CD4-positive, alpha-beta T cell treated with Interleukin-2 at 100 ng/mL for 4 hours (primary cell): ENCODE measurements around the gene CLEC2L.
"Not testable (repeated sequence)": the region's sequence is repeated elsewhere in the genome, so short reads cannot be mapped to it uniquely, and the experiment has no call there.

ENCODE experiments used
- DNase-seq: peaks from one replicate; pipeline ENCODE4 v3.0.0-alpha.2; 2020; ENCODE audit warnings: low spot score

The CLEC2L gene

DNA sequence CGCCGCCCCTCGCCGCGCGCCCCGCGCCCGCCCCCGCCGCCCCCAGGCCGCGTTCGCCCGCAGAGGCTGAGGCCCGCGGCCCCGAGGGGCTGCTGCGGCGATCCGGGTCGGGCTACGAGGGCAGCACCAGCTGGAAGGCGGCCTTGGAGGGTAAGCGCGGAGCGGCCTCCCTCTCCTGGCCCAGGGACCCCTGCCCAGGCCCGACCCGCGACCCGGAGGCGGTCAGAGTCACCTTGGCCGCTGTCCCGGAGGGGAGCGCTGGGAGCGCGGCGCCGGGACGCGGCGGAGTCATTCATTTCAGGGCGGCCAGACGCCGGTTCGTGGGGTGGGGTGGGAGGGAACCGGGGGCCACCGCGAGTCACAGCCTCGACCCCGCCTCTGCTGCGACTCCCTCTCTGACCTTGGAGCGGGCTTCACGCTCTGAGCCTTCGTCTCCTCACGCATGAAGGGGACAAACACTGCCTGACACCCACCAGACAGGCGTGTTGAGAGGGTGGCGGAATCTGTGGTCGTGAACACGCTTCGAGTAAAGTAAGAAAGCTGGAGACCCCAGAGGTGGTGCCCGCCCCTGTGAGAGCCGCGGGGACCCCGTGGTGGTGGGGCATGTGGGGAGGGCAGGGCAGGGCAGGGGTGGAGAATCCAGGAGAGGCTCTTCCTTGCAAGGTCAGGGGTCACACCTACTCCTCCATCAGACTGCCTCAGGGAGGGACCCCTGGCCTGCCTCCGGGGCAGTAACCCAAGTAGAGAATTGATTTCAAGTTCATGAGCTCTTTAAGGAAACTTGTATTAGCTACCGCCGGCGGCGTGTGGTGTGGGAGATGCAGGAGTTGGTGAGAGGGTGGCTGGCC lies 707 bp downstream of the CLEC2L start:
- DNase-seq, result no peak

DNA sequence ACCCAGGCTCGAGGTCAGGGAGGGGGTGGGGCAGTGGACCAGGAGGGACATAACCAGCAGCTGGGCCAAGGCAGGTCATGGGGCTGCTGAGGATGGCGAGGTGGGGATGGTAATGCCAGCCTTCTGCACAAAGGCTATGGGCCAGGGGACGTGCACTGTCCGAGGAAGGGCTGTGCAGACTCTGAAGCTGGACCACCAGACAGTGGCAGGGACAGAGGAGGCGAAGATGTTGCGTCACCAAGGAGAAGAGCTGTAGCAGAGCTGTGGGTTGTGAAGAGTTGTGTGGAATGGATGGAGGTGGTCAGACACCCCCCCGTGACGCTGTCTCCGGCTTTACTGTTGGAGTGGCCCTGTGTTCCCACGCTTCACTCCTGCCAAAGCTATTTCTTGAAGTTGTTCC lies 1.8 kb downstream of the CLEC2L start:
- DNase-seq, result no peak

DNA sequence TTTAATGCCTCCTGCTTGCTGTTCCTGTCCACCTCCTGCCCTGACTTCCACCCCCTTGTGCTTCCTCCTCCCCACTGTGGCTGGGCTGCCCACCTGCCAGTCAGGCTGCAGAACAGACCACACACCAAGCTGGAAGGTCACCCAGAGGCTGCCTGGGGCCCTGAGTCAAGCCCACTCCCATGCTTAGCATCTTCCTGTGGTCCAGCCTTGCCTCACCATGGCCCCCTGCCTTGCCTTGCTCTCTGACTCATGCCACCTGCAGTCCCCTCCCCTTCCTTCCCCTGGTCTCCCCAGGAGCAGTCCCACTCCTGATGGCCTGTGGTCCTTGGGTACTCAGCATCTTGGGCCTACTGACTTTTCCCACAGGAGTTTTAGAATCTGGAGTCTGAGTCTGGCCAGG lies 2.3 kb downstream of the CLEC2L start:
- DNase-seq, result no peak

DNA sequence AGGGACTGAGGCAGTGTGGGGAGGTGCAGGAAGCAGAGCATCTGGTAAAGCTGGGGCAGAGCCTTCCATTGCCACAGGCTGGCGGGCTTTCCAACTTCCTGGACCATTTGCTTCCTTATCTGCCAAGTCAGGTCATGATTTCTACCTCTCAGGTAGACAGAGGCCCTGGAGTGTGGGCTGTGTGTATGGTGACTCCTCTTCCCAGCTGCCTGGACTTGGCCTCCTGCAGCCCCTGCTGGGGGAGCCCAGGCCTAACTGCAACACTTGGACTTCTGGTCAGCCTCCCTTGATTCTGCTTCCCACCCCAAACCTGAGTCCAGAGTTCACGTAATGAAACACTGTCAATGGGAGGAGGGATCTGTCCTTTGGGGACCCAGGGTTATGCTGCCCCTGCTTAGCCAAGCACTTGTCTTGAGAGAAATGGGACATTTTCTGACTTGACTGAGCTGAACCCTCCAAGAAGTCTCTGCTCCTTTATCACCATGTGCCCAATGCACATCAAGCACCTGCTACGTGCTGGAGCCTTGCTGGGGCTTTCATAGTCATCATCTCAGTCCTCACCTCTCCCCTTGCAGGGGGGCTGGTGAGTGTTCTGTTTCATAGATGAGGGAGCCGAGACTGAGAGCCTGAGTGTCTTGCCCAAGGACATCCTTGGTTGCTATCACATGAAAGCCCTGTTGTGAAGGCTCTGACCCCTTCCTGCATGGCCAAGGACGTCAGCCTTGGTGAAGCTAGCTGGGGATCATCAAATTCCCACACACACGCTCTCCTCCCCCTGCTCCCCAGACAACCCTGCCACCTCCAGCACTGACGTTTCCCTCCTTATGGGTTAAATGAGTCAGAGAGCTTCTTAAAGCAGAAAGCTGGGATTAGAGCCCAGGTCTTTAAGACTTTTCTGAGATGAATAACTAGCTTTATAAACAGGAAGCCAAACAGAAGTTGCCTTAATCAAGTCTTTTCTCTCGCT lies 3.4 kb downstream of the CLEC2L start:
- no peak for DNase-seq

DNA sequence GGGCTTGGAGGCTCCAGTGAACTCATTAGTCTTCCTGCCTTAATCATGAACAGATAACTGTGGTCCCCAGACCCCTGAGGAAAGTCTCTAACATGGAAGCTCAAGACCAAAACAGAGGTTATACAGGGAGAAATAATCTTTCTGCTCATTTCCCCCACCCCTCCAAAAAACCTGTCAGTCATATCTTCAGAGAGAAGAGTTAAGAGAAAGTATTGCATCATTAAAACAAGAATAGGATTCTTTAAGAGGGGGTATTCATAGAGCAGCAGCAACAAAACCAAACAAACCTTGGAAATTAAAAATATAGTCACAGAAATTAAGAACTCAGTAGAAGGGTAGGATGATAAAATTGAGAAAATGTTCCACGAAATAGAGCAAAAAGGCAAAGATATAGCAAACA lies 7.6 kb downstream of the CLEC2L start:
- DNase-seq, result no peak

DNA sequence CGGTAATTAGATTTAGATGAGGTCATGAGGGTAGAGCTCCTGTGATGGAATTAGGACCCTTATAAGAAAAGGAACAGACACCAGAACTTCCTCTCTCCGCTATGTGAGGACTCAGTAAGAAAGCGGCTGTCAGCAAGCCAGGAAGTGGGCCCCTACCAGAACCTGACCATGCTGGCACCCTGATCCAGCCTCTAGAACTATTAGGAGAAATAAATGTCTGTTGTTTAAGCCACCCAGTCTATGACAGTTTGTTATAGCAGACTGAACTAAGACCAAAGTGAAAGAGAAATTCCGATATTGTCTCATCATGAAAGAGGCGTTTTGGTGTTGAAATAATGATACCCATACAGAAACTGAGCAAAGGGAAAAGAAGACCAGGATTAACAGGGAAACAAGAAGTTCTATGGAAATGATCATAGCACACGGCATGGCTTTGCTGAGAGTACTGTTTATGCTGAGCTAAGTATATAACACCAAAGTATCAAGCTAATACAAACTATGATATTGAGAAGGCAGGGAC lies 9.2 kb downstream of the CLEC2L start:
- no peak for DNase-seq

DNA sequence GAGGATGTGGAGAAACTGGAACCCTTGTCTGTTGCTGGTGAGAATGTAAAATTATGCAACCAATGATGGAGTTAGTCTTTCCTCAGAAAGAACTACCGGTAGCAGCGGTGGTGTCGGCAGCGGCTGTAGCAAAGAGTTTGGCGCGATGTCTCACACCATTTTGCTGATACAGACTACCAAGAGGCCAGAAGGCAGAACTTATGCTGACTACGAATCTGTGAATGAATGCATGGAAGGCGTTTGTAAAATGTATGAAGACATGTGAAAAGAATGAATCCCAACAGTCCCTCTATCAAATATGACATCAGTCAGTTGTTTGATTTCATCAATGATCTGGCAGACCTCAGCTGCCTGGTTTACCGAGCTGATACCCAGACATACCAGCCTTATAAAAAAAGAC lies 10.6 kb downstream of the CLEC2L start:
- no peak for DNase-seq

DNA sequence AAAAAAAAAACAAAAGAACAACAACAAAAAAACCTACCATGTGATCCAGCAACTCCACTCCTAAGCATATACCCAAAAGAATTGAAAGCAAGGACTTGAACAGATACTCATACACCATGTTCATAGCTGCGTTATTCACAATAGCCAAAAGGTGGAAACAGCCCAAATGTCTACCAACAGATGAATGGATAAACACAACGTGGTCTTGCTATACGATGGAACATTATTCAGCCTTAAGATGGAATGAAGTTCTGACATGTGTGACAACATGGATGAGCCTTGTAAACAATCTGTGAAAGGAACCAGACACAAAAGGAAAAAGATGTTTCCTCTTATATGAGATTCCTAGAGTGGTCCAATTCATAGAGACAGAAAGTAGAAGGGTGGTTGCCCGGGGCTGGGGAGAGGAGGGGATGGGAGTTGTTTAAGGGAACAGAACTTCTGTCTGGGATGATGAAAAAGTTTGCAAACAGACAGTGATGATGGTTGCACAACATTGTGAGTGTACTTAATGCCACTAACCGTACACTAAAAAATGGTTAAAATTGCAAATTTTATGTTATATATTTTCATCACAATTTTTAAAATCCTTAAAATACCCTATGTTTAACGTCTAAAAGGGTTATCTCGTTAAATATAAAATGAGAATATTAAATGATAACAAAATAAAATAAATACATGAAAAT lies 11.6 kb downstream of the CLEC2L start:
- DNase-seq, result no peak

DNA sequence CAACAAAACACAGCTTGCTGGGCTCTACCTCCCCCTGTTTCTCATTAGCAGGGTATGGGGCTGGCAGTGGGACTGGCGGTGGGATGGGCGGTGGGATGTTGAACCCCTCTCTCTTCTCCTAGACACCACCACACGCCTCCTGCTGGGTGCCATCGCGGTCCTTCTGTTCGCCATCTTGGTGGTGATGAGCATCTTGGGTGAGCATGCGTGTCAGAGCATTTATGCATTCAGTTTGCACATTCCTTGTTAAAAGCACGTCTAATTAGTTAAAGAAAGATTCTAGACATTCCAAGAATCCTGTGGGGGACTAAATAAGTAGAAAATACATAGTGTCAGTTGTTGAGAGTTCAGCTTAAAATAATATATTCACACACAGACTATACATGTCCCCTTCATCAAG lies 12.7 kb downstream of the CLEC2L start:
- no peak for DNase-seq

DNA sequence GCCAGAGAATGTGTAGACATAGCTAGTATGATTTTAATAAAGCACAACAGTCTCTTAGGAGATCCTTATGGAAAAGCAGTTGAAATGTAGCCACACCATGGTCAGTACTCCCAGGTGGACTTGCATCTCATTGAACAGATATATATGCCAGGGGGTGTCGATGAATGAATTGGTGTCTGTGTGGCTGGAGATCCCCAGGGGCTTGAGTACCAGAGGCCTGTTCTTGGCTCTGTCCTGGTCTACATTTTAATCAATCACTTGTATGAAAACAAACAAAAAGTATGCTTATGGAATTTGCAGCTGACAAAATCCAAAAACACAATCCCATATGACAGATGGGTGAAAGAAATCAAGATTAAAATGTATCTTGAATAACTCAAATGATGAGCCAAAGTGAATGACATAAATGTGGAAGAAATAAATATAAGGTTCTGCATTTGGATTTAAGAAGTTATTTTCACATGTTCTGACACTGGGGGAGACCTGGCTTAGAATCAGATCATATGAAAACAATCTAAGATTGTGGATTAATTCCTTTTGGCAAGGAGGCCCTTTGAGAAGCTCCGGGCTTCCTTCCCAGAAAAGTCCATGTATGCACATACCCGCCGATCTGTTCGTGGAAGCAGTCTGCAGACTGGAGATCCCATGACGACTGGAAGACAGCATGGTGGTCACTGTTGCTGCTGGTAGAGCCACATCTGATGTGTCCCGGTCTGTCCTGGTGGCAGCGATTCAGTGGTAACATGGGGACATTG lies 15.6 kb downstream of the CLEC2L start:
- no peak for DNase-seq

DNA sequence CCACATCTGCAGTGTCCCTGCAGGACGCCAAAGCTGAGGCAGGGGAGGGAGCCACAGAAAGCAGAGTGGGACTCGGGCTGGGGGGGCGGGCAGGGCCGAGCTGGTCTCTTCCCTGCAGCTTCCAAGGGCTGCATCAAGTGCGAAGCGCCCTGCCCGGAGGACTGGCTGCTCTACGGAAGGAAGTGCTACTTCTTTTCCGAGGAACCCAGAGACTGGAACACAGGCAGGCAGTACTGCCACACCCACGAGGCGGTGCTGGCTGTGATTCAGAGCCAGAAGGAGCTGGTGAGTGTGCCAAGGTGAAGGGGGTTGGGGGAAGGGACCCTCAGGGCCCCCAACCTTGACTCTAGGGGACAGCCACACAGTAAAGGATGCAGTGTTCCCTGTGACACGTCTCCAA lies 16.7 kb downstream of the CLEC2L start:
- no peak for DNase-seq

DNA sequence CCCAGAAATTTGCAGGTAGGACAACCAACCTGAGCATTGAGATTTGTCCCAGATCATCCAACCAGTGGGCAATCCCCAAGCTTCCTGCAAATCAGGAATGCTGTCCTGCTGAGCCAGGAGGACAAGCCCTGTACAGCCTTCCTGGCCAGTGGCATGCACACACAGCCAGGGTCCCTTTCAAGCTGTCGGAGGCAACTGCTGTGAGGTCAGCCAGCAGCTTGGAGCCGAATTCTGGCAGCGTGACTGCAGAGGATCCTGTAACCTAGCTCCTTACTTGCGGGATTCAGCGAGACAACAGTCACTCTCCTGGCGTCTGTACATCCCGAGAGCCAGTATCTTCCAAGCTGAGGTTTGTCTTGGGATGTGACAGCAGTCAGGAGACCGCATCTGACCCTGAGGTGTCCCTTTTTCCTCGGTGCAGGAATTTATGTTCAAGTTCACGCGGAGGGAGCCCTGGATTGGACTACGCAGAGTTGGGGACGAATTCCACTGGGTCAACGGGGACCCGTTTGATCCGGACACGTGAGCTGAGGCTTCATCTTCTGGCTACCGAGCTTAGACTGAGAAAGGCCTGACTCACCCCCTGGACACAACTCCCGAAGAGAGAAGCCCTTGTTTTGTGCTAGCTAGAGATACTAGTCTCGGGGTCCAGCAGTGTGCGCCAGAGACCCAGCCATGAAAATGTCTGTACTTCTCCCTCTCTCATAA lies 18.3 kb downstream of the CLEC2L start:
- no peak for DNase-seq

DNA sequence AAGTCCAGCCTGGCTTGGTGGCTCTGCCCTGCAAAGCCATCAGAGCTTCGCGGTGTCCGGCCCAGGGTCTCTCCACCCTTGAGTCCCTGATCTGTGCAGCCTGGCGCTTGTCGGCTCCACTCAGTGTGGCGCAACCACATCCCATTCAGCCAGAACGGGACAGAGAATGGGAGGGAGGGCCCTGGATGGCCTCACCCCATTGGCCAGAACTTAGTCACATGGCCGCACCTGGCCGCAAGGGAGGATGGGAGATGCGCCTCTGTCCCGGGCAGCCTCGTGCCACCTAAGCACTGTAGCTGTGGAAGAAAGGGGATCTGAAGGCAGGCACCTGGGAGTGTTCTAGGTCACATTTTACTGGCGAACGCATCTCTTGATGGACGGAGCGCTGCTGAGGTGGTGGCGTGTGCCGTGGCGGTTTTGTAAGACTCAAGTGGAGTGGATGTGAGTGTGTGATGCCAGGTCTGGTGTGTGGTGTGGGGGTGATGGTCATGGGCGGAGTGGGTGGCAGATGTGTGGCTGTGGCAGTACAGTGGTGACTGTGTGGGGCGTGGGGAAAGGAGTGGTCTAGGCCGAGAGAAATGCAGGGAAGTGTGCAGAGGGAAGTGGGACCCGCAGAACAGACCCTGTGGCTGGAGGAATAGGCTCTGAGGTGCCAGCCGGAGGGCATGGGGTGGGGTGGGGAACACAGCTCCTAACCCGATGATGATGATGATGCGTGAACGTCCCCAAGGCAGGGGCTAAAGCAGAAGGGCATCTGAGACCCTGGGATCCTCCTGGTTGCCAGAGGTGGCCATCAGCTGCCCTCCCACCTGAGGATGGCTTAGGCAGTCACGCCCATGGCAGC lies 19.0 kb downstream of the CLEC2L start:
- DNase-seq, result no peak

DNA sequence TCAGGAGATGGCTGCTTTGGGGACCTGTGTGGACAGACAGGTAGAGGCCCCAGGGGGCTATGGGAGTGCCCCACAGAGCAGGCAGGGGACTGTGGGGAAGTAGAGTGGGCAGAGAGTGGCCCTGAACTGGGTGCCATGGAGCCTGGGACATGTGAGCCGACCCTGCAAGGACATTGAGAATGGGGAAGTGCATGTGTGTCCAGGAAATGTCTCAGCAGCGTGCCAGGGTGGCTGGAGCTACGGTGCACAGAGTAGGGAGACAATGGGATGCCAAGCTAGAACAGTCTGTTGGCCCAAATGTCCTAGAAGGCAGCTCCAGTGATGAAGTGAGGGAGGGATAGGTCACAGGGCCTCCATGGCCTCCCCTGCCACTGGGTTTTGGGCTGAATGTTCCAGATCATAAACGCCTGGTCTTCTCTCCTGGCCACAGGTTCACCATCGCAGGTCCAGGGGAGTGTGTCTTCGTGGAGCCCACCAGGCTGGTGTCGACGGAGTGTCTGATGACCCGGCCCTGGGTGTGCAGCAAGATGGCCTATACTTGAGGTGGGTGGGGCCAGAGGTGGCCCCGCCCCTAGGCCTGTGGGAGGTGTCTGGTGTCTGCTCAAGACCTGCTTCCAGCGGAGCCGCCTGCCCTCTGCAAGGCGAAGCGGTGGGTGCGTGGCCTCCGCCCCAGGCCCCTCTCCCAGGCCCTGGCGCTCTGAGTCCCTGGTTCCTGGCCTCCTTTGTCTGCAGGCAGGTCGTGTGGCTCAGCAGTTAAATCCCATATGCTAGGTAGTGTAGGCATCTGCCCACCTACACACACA lies 20.5 kb downstream of the CLEC2L start:
- DNase-seq, result no peak

DNA sequence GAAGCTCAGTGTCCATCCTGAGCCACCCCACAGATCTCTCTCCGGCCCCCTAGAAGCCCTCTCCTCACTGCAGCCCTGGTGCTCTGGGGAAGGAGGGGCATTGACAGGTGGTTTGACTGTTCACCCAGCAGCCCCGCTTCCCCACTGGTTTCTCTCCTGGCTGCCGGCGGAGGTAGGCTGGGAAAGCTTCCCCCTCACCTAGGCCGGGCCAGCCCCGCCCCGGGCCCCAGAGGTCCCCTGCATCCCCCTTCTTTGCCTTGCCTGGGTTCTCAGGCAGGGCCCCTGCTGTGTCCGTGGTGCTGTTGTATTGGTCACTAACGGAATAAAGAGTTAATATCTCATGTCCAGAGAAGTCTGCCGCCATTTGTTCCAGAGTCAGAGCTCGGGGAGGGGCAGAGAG lies 21.2 kb downstream of the CLEC2L start:
- no peak for DNase-seq

DNA sequence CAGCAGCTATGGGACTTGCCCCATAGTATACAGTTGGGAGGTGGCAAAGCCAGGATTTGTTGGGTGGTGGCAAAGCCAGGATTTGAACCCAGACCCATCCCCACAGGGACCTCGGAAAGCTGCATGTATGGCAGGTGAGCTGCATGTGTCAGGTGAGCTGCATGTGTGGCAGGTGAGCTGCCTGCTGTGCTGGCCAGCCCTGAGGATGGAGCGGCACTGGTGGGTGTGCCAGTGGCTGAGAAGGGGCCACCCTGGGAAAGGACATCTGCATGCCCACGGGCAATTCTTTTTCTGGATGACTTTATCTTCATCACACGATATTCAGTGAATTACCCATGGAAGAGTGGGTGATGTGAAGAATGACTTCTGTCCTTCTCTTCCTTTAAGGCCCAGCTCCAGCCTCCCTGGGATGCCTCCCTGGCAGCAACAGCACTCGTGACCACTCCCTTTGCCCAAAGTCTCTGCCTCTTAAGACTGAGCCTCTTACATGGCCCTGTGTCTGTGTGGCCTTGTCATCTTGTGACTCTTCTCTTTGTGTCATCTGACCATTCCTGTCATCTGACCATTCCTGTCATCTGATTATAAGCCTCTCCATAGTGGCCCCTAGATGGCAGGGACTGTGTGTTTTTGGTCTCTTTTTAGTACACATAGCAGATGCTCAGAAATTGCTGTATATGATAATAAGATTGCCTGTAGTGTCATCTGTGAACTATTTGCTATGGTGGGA lies 25.0 kb downstream of the CLEC2L start:
- no peak for DNase-seq

DNA sequence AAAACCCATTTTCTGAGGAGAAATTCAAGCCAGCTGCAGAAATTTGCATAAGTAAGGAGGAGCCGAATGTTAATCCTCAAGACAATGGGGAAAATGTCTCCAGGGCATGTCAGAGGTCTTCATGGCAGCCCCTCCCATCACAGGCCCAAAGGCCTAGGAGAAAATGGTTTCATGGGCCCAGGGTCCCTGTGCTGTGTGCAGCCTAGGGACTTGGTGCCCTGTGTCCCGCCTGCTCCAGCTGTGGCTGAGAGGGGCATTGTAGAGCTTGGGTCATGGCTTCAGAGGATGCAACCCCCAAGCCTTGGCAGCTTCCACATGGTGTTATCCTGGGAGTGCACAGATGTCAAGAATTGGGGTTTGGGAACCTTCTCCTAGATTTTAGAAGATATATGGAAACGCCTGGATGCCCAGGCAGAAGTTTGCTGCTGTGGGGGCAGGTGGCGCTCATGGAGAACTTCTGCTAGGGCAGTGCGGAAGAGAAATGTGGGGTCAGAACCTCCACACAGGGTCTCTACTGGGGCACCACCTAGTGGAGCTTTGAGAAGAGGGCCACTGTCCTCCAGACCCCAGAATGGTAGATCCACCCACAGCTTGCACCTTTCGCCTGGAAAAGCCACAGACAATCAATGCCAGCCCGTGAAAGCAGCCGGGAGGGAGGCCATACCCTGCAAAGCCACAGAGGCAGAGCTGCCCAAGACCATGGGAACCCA lies 30.7 kb downstream of the CLEC2L start:
- not testable (repeated sequence) for DNase-seq
